ENCODE results near the gene MOCS1. TPM values are rescaled to one million over a fixed set of nuclear protein-coding genes. Genes with fewer than 3 reads are reported as not detected.

MOCS1 gene
- total and polyA plus RNA-seq, 9 of the 15 experiments (the other 6 are each of a cell fraction or from before 2014, with no cell fraction given), result 0.69 to 12.7 (median 8.7) TPM

GRCh38 chr6:39906318-39906761 lies 27.9 kb downstream of the MOCS1 start:
- no peaks in the 10 kb centered on the region for H3K79me2 ChIP-seq (ENCODE audit: control insufficient read depth, insufficient read depth, low read length)
- no peak for TF ChIP-seq ASH1L (IDR thresholded peaks at IDR 0.05; ENCODE audit: borderline replicate concordance, low read depth, partially characterized antibody)
- TF ChIP-seq RBM17 (IDR thresholded peaks at IDR 0.05; ENCODE audit: borderline replicate concordance, low read depth, low read length), result no peak
- no peak for TF ChIP-seq ZNF165 (CRISPR knock-in tag; IDR thresholded peaks at IDR 0.05; ENCODE audit: borderline replicate concordance)
- TF ChIP-seq NFIX (CRISPR knock-in tag; IDR thresholded peaks at IDR 0.05; ENCODE audit: low read depth), result no peak
- TF ChIP-seq ZNF280B (CRISPR knock-in tag; IDR thresholded peaks at IDR 0.05), result no peak
- TF ChIP-seq ARID4B (CRISPR knock-in tag; IDR thresholded peaks at IDR 0.05), result no peak
- ATAC-seq (no peak), DNase-seq (ENCODE audit: extremely low read depth in 1 of 4, low spot score in 3 of 4) (no peak), FAIRE-seq (no peak)
- H3K36me3 ChIP-seq (ENCODE audit: control insufficient read depth, insufficient read depth, low read length), result no peaks in the 10 kb centered on the region
- no TSS peak for BruUV-seq (replicated peaks)
- no peak overlapping the region for H3K4me2 ChIP-seq (ENCODE audit: insufficient read depth, low read length)
- H2AFZ ChIP-seq (ENCODE audit: low read depth, low read length), result no peak overlapping the region
- 9% methylated on average over 13 of the region's 13 CpGs for WGBS (ENCODE audit: insufficient coverage, low coverage, missing lambda C conversion rate)
- H3K4me1 ChIP-seq (replicated peaks in 1 of 2; ENCODE audit: control insufficient read depth in 2 of 2, insufficient read depth in 2 of 2, low read length in 2 of 2), result peaks cover 0 to 4% of the 10 kb centered on the region in 2 experiments; a peak in 1 of 5 replicates
- H4K20me1 ChIP-seq (replicated peaks; ENCODE audit: control insufficient read depth, insufficient read depth, low read length), result no peaks in the 10 kb centered on the region
- intact Hi-C loops (cut with micrococcal nuclease), result no loop called here
- peaks cover 0 to 27% of the 10 kb centered on the region in 2 experiments; a peak in 2 of 5 replicates for H3K27me3 ChIP-seq (ENCODE audit: control insufficient read depth in 2 of 2, insufficient read depth in 2 of 2, low read length in 2 of 2)
- H3K4me3 ChIP-seq, result no peak overlapping the region
- ChIA-PET POLR2A (interaction anchor here (0.6 kb wide), 1 partner anchor 28 kb away, joined by 3 read pairs; the partner anchor contains the start of gene MOCS1), CTCF (ENCODE audit: low intra/inter-chr PET ratio) (interaction anchor here (0.7 kb wide), 1 partner anchor 403 kb away, joined by 3 read pairs; no protein-coding TSS in a partner anchor)
- no peaks in the 10 kb centered on the region for H3K9me3 ChIP-seq (replicated peaks; ENCODE audit: control insufficient read depth, insufficient read depth, low read depth, low read length)
- in situ Hi-C loops (cut with MboI), result no loop called here
- H3K9ac ChIP-seq (ENCODE audit: insufficient read depth in 1 of 2, low read depth in 2 of 2, low read length in 2 of 2), result no peak overlapping the region
- no peaks in the 10 kb centered on the region for H3K9me1 ChIP-seq (ENCODE audit: control insufficient read depth, insufficient read depth, low read length)
- H3K27ac ChIP-seq (ENCODE audit: extremely low read depth, low read depth, low read length), result no peak overlapping the region
